T-cell (primary cell): ENCODE results near the gene SAMD10. TPM values are rescaled to one million over a fixed set of nuclear protein-coding genes. Genes with fewer than 3 reads are reported as not detected.

Experiments
- ATAC-seq, 4 experiments: fragments of 200-7000 bp in 3 of 4; fragments of 150-1000 bp in 1 of 4; cut with Tn5 transposase; replicated peaks in 1 of 4; 1 replicate in 3 of 4; 2 replicates in 1 of 4; pipeline ENCODE4 v1.10.0; 2021; ENCODE audit warnings: moderate library complexity in 3 of 4, mild to moderate bottlenecking in 2 of 4, moderate number of reproducible peaks in 1 of 4
- CTCF ChIA-PET, 2 donors: fragments of 300-600 bp; sonication (Branson Sonifier 250); formaldehyde crosslinking; loops; one replicate each; lab custom pipeline; 2022; ENCODE audit warnings: antibody characterized with exemption in 2 of 2; lab: Charles Lee
- POLR2A ChIA-PET, 2 donors: fragments of 300-600 bp; sonication (Branson Sonifier 250); formaldehyde crosslinking; loops; one replicate each; lab custom pipeline; 2022; ENCODE audit warnings: antibody characterized with exemption in 2 of 2; lab: Charles Lee
- DNase-seq, 35 experiments: peaks; one replicate each; pipeline versions ENCODE4 v3.0.0 to v3.0.0-alpha.2; 2013 to 2023
- H3K27ac ChIP-seq: one replicate; pipeline ENCODE4 v1.5.1; 2013; ENCODE audit warnings: low read length
- H3K27me3 ChIP-seq, 2 experiments: replicated peaks in 1 of 2; 1 replicate in 1 of 2; 2 replicates in 1 of 2; pipeline versions ENCODE4 v1.6.1 to v1.7.0; 2013; ENCODE audit warnings: low read length in 1 of 2, mixed read lengths in 1 of 2; ENCODE audit not compliant: control insufficient read depth in 2 of 2, insufficient read depth in 2 of 2; ENCODE audit errors: extremely low read depth in 1 of 2
- H3K36me3 ChIP-seq, 2 donors: 1 replicate in 1 of 2; 2 replicates in 1 of 2; pipeline versions ENCODE4 v1.6.1 to v1.7.0; 2013; ENCODE audit warnings: low read length in 1 of 2; ENCODE audit not compliant: control insufficient read depth in 2 of 2, insufficient read depth in 1 of 2; ENCODE audit errors: extremely low read depth in 1 of 2
- H3K4me1 ChIP-seq, 2 experiments: 1 replicate in 1 of 2; 2 replicates in 1 of 2; pipeline versions ENCODE4 v1.6.1 to v1.7.0; 2013; ENCODE audit warnings: low read length in 2 of 2, mixed read lengths in 1 of 2; ENCODE audit not compliant: insufficient read depth in 2 of 2, control insufficient read depth in 1 of 2; ENCODE audit errors: extremely low read depth in 1 of 2
- H3K4me3 ChIP-seq, 2 donors: 1 replicate in 1 of 2; 2 replicates in 1 of 2; pipeline versions ENCODE4 v1.5.1 to v1.7.0; 2013; ENCODE audit warnings: mild to moderate bottlenecking in 2 of 2, low read length in 1 of 2, moderate library complexity in 1 of 2; ENCODE audit not compliant: control insufficient read depth in 1 of 2; ENCODE audit errors: extremely low read depth in 1 of 2
- H3K9me3 ChIP-seq: 2 replicates; pipeline ENCODE4 v1.7.0; 2013
- H3K27ac Mint-ChIP-seq, 2 donors: one replicate each; pipeline ENCODE4 v1.8.0; 2020 to 2021; ENCODE audit warnings: mild to moderate bottlenecking in 2 of 2, mixed read lengths in 2 of 2
- H3K27me3 Mint-ChIP-seq, 2 donors: one replicate each; pipeline ENCODE4 v1.8.0; 2021 to 2022; ENCODE audit warnings: mixed read lengths in 2 of 2
- H3K36me3 Mint-ChIP-seq: one replicate; pipeline ENCODE4 v1.8.0; 2021; ENCODE audit warnings: mixed read lengths
- H3K4me1 Mint-ChIP-seq, 3 donors: one replicate each; pipeline ENCODE4 v1.8.0; 2020 to 2022; ENCODE audit warnings: mixed read lengths in 3 of 3, mild to moderate bottlenecking in 1 of 3
- H3K4me3 Mint-ChIP-seq, 3 donors: one replicate each; pipeline ENCODE4 v1.8.0; 2020 to 2022; ENCODE audit warnings: mild to moderate bottlenecking in 3 of 3, mixed read lengths in 3 of 3, moderate library complexity in 3 of 3
- H3K9me3 Mint-ChIP-seq, 3 donors: one replicate each; pipeline ENCODE4 v1.8.0; 2020 to 2022; ENCODE audit warnings: mixed read lengths in 3 of 3
- WGBS: methylation state at CpG from one replicate; pipeline ENCODE4 v1.1.5; 2013; ENCODE audit warnings: missing lambda C conversion rate; ENCODE audit not compliant: insufficient coverage; 5-methylcytosine and 5-hydroxymethylcytosine counted together
- total RNA-seq, 35 experiments: library from RNA in 6 of 35; stranded (reverse) in 6 of 35; fragments of 120-200 nt in 1 of 35; gene quantifications; one replicate each; pipeline versions ENCODE4 v1.2.1 to v1.2.4 and lab custom pipeline; 2013 to 2026

Gene SAMD10
- total RNA-seq, 5 donors from 2014 or later (not counting 1 experiment from before 2014, with no cell fraction given): 16.1 to 30.8 (median 17.7) TPM

- peak in 8 of 35 experiments; percentile 16 to 57 (median 40) for DNase-seq
- Mint-ChIP-seq H3K36me3 (no peaks in the 10 kb centered on the region), H3K27ac (peak overlapping the region; percentile 55 to 80), H3K9me3 (no peaks in the 10 kb centered on the region), H3K4me3 (peak overlapping the region; percentile 74 to 81 (median 75)), H3K4me1 (peaks cover 27 to 49% (median 33%) of the 10 kb centered on the region in 3 donors), H3K27me3 (no peaks in the 10 kb centered on the region)
- Histone ChIP-seq H3K9me3 (no peaks in the 10 kb centered on the region), H3K4me3 (peak overlapping the region; percentile 73 to 74), H3K27me3 (no peaks in the 10 kb centered on the region), H3K4me1 (peaks cover 11 to 59% of the 10 kb centered on the region in 2 experiments), H3K36me3 (peaks cover 5 to 10% of the 10 kb centered on the region in 2 donors), H3K27ac (peak overlapping the region; percentile 39)
- peak; percentile 5 to 14 (median 8) for ATAC-seq
- 6% methylated on average over 26 of the region's 31 CpGs for WGBS
- CTCF ChIA-PET: interaction anchor here (0.5 to 1.2 kb wide), 3 partner anchors 59 to 313 kb away, joined by 3 to 7 read pairs (median 5); no protein-coding TSS in a partner anchor
- POLR2A ChIA-PET: no interaction called here
Observed at GRCh38 chr20:63955281-63955826, 24.1 kb downstream of the SAMD10 start.

DNA sequence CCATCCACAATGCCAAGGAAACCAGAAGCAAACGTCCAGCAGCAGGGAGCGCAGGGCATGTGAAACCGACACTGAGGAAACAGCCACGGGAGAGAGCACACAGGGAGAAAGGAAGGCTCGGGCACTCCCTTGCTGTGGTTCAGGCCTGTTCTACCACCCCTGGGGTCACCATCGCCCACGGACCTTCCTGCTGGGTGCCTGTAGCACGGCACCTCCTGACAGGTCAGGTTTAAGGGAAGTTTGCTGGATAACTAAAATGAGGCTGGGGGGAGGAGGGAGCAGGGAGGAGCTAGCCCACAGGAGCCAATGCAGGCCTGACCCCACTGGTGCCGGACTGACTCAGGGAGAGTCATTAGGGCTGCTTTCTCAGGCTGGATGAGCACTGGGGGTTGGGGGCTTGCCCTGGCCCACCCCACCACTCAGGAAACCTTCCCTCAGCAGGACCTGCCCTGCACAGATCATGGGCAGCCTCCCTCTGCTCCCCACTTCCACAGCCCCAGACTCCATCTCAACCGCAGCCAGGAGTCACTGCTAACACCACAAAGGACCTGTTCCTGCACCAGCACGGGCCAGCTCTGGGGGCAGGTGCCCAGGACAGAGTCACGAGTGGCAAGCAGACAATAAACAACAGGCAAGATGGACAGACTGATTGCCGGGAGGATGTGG is 25.5 kb downstream of the SAMD10 start:
- Histone ChIP-seq H3K27ac (no peak overlapping the region), H3K4me1 (peaks cover 17 to 72% of the 10 kb centered on the region in 2 experiments)
- CTCF ChIA-PET: no interaction called here

DNA sequence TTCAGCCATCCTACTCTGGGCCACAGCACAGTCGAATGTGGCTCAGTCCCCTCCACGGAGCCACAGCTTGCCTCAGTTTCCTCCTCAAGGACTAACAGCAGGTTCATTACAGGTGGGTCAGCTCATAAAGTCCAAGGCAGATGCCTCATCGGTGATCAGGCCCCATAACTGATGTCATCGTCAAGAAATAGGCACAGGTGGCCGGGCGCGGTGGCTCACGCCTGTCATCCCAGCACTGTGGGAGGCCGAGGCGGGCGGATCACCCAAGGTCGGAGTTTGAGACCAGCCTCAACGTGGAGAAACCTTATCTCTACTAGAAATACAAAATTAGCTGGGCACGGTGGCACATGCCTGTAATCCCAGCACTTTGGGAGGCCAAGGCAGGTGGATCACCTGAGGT is 26.7 kb downstream of the SAMD10 start:
- POLR2A ChIA-PET: no interaction called here

More for the DNA sequence above, 25.5 kb downstream of the SAMD10 start:
- H3K27me3 ChIP-seq: no peaks in the 10 kb centered on the region
- DNase-seq (no peak), ATAC-seq (no peak)
- WGBS: 78% methylated on average over 12 of the region's 13 CpGs
- no peaks in the 10 kb centered on the region for H3K9me3 ChIP-seq
- Mint-ChIP-seq H3K27ac (peak overlapping the region; percentile 55 to 80), H3K9me3 (no peaks in the 10 kb centered on the region), H3K27me3 (no peaks in the 10 kb centered on the region), H3K36me3 (no peaks in the 10 kb centered on the region), H3K4me1 (peaks cover 39 to 61% (median 46%) of the 10 kb centered on the region in 3 donors), H3K4me3 (peak overlapping the region; percentile 74 to 81 (median 75))
- peaks cover 3 to 5% of the 10 kb centered on the region in 2 donors for H3K36me3 ChIP-seq
- POLR2A ChIA-PET: no interaction called here
- no peak overlapping the region for H3K4me3 ChIP-seq

DNA sequence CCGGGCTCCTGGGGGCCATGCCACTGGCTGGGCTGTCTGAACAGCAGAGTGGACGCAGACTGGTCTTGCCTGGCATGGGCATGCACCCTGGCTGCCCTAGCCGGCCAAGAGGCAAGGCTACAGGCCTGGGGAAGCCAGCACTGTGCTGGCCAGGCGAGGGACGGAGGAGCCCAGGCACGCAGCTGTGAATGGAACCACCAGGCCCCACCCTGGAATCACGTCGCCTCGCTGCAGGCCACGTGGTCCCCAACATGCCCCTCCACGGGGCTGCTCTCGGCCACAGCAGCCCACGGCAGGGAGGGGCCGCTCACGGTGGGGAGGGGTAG is 27.3 kb downstream of the SAMD10 start:
- POLR2A ChIA-PET: no interaction called here
- H3K9me3 ChIP-seq: no peaks in the 10 kb centered on the region
- DNase-seq (no peak), ATAC-seq (no peak)
- CTCF ChIA-PET: no interaction called here
- Mint-ChIP-seq H3K36me3 (no peaks in the 10 kb centered on the region), H3K27ac (no peak overlapping the region), H3K4me1 (peaks cover 51 to 69% (median 57%) of the 10 kb centered on the region in 3 donors), H3K4me3 (no peak overlapping the region), H3K27me3 (no peaks in the 10 kb centered on the region), H3K9me3 (no peaks in the 10 kb centered on the region)
- H3K4me3 ChIP-seq: no peak overlapping the region
- no peak overlapping the region for H3K27ac ChIP-seq
- WGBS: 95% methylated on average over 12 of the region's 15 CpGs
- H3K4me1 ChIP-seq: peaks cover 24 to 81% of the 10 kb centered on the region in 2 experiments
- no peaks in the 10 kb centered on the region for H3K27me3 ChIP-seq
- H3K36me3 ChIP-seq: peaks cover 3 to 5% of the 10 kb centered on the region in 2 donors

More for the DNA sequence above, 26.7 kb downstream of the SAMD10 start:
- H3K9me3 ChIP-seq: no peaks in the 10 kb centered on the region
- H3K27ac ChIP-seq: no peak overlapping the region
- 94% methylated on average over 14 of the region's 14 CpGs for WGBS
- H3K36me3 ChIP-seq: peaks cover 3 to 5% of the 10 kb centered on the region in 2 donors
- ATAC-seq (no peak), DNase-seq (no peak)
- Mint-ChIP-seq H3K9me3 (no peaks in the 10 kb centered on the region), H3K27ac (peak overlapping the region; percentile 22 to 23), H3K4me3 (no peak overlapping the region), H3K4me1 (peaks cover 47 to 68% (median 54%) of the 10 kb centered on the region in 3 donors), H3K27me3 (no peaks in the 10 kb centered on the region), H3K36me3 (no peaks in the 10 kb centered on the region)
- CTCF ChIA-PET: no interaction called here
- peaks cover 27 to 80% of the 10 kb centered on the region in 2 experiments for H3K4me1 ChIP-seq
- H3K4me3 ChIP-seq: no peak overlapping the region
- H3K27me3 ChIP-seq: no peaks in the 10 kb centered on the region

DNA sequence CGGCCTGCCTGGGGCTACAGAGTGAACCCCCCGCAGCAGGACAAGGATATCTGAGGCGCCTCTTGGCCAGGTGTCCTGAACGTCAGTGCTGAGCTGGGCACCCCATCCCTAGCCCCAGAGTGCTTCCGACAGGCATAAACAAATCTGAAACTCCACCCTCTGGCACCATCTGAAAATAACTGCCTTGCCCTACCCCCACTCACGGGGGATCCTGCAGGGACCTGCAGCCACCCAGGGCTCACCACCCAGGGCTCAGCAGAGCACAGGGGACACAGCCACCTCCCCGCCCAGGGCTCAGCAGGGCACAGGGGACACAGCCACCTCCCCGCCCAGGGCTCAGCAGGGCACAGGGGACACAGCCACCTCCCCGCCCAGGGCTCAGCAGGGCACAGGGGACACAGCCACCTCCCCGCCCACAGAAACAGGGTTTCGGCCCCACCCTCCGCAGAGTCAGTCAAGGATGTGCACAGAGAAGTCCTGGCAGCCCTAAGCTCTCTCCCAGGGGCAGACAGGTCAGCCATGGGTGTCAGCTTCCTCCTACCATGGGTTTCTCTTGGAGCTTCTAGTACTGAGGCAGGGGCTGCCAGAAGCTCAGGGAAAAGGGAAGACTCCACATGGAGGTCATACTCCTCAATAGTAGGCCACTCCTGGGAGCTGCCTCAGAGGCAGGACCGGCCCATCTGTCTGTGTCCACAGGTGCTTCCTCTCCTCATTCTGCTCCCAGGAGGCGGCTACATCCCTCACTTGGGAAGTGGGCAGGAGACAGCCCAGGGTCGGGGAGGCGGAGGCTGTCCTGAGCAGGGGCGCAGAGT is 27.8 kb downstream of the SAMD10 start:
- Mint-ChIP-seq H3K4me3 (no peak overlapping the region), H3K4me1 (peaks cover 57 to 71% (median 59%) of the 10 kb centered on the region in 3 donors), H3K36me3 (no peaks in the 10 kb centered on the region), H3K9me3 (no peaks in the 10 kb centered on the region), H3K27ac (no peak overlapping the region), H3K27me3 (no peaks in the 10 kb centered on the region)
- CTCF ChIA-PET: no interaction called here
- H3K4me1 ChIP-seq: peaks cover 21 to 78% of the 10 kb centered on the region in 2 experiments
- H3K36me3 ChIP-seq: peaks cover 3 to 5% of the 10 kb centered on the region in 2 donors
- WGBS: 91% methylated on average over 13 of the region's 17 CpGs
- DNase-seq (no peak), ATAC-seq (no peak)
- POLR2A ChIA-PET: no interaction called here
- H3K27me3 ChIP-seq: no peaks in the 10 kb centered on the region
- no peak overlapping the region for H3K27ac ChIP-seq
- no peak overlapping the region for H3K4me3 ChIP-seq
- no peaks in the 10 kb centered on the region for H3K9me3 ChIP-seq

DNA sequence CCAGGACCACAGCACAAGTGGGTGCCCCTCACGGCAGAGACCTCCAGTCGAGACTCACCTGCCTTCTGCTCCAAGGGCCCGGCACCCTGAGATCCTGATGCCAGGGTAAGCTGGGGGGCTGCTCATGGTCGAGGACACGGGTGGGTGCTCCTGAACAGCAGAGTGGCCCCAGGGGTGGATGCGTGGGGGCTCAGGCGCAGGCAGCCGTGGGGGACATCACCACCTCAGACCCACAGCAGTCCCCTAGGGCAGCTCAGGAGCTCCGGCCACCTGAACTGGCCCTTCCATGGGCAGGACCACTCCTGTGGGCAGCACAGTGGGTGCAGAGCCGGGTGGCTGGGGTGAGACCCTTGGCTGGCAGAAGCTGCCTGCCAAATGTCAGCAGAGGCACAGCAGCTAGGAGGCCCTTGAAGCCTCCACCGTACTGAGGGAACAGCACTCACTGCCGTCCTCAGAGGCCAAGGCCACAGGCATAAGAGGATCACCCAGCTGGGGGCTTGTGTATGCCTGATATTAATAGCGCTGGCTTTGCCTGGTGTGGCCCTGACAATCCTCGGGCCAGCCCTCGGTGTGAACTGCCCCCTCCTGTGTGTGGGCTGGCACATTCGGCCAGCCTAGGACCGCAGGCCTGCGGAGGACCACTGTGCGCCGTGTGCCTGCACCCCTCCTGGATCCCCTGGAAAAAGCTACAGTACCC is 28.6 kb downstream of the SAMD10 start:
- Mint-ChIP-seq H3K36me3 (peaks cover under 1% of the 10 kb centered on the region), H3K4me1 (peaks cover 57 to 71% (median 58%) of the 10 kb centered on the region in 3 donors), H3K27ac (peak overlapping the region in 1 of 2 donors; percentile 93), H3K9me3 (no peaks in the 10 kb centered on the region), H3K4me3 (no peak overlapping the region), H3K27me3 (no peaks in the 10 kb centered on the region)
- Histone ChIP-seq H3K27ac (no peak overlapping the region), H3K4me1 (peaks cover 21 to 77% of the 10 kb centered on the region in 2 experiments), H3K27me3 (no peaks in the 10 kb centered on the region), H3K36me3 (peaks cover 3 to 5% of the 10 kb centered on the region in 2 donors), H3K9me3 (no peaks in the 10 kb centered on the region), H3K4me3 (no peak overlapping the region)
- ChIA-PET CTCF (no interaction called here), POLR2A (no interaction called here)
- DNase-seq (no peak), ATAC-seq (no peak)
- WGBS: 94% methylated on average over 17 of the region's 20 CpGs
